K562 (cell line): Measurements from ENCODE around the gene NDUFS6. TPM values are rescaled to one million over a fixed set of nuclear protein-coding genes. Genes with fewer than 3 reads are reported as not detected.
A peak's percentile ranks its signal among the peaks of the same experiment; 100 is the strongest.

Source experiments
- ELF4 ChIP-seq: fragments of 450-650 bp; formaldehyde crosslinking; IDR thresholded peaks from 2 replicates; pipeline ENCODE4 v1.4.0; 2022; ENCODE audit warnings: missing genetic modification characterization
- GABPA ChIP-seq: fragments of 200-800 bp; sonication (Bioruptor generic); conservative IDR thresholded peaks from 2 replicates; pipeline ENCODE4 v1.6.1; 2016; ENCODE audit warnings: low read depth, missing genetic modification characterization, missing compliant biosample characterization
- HIVEP1 ChIP-seq: fragments of 250-450 bp; sonication (Bioruptor Pico); IDR thresholded peaks from 2 replicates; pipeline ENCODE4 v1.4.0; 2020; ENCODE audit warnings: mild to moderate bottlenecking
- MYBL2 ChIP-seq, 2 experiments: fragments of 450-650 bp in 1 of 2; sonication (generic) in 1 of 2; formaldehyde crosslinking in 1 of 2; IDR thresholded peaks; 2 replicates each; pipeline versions ENCODE4 v1.6.1 to v1.8.1; 2017 to 2022; ENCODE audit warnings: borderline replicate concordance in 1 of 2, inconsistent platforms in 1 of 2, low read depth in 1 of 2, mild to moderate bottlenecking in 1 of 2, missing genetic modification reagents in 1 of 2, moderate library complexity in 1 of 2
- MYNN ChIP-seq, 2 experiments: sonication (generic); formaldehyde crosslinking in 1 of 2; IDR thresholded peaks; 2 replicates each; pipeline versions ENCODE4 v1.5.0 to v1.6.1; 2016 to 2020; ENCODE audit warnings: antibody characterized with exemption in 1 of 2, missing genetic modification reagents in 1 of 2
- PHF21A ChIP-seq: fragments of 450-650 bp; IDR thresholded peaks from 2 replicates; pipeline ENCODE4 v1.6.1; 2017; ENCODE audit warnings: low read depth, borderline replicate concordance
- SIX5 ChIP-seq, 2 experiments: IDR thresholded peaks; 2 replicates each; pipeline ENCODE4 v1.6.1; 2011; ENCODE audit warnings: low read length in 2 of 2, borderline replicate concordance in 1 of 2, low read depth in 1 of 2, mild to moderate bottlenecking in 1 of 2, moderate library complexity in 1 of 2; ENCODE audit not compliant: insufficient read depth in 1 of 2
- SMAD3 ChIP-seq: fragments of 450-650 bp; formaldehyde crosslinking; conservative IDR thresholded peaks from 2 replicates; pipeline ENCODE4 v1.4.0; 2020; ENCODE audit warnings: mild to moderate bottlenecking
- TCF3 ChIP-seq: sonication (generic); formaldehyde crosslinking; IDR thresholded peaks from 2 replicates; pipeline ENCODE4 v1.4.0; 2020; ENCODE audit warnings: mild to moderate bottlenecking, missing genetic modification reagents
- U2AF2 ChIP-seq: fragments of 200-400 bp; formaldehyde crosslinking; optimal IDR thresholded peaks from 2 replicates; pipeline ENCODE3; 2017; ENCODE audit warnings: low read depth, mild to moderate bottlenecking, low read length
- YY1 ChIP-seq, 3 experiments: IDR thresholded peaks; 2 replicates each; pipeline ENCODE4 v1.6.1; 2011; ENCODE audit warnings: low read length in 2 of 3, mild to moderate bottlenecking in 2 of 3, moderate library complexity in 2 of 3, borderline replicate concordance in 1 of 3, control low read depth in 1 of 3, low read depth in 1 of 3; ENCODE audit not compliant: insufficient read depth in 3 of 3, insufficient replicate concordance in 2 of 3, control insufficient read depth in 1 of 3, insufficient read length in 1 of 3; ENCODE audit errors: extremely low read depth in 1 of 3
- ZNF23 ChIP-seq: fragments of 250-450 bp; sonication (Bioruptor Pico); IDR thresholded peaks from 2 replicates; pipeline ENCODE4 v1.4.0; 2020; ENCODE audit warnings: mild to moderate bottlenecking
- ZNF316 ChIP-seq: fragments of 450-650 bp; IDR thresholded peaks from 2 replicates; pipeline ENCODE4 v1.6.1; 2016
- polyA plus RNA-seq, 8 experiments: library from polyadenylated mRNA; depleted of rRNA in 4 of 8; stranded (reverse) in 5 of 8; unstranded in 3 of 8; fragments of >200 nt; fragmentation: Nextera tagmentation in 2 of 8; fragmentation: Illumina TruSeq in 1 of 8; extraction: Ambion mirVana in 2 of 8; extraction: Trizol in 1 of 8; gene quantifications; 2 replicates each; pipeline versions ENCODE4 v1.2.1 to v1.2.3, GENCODE V29; 2011 to 2014; ENCODE audit warnings: inconsistent platforms in 1 of 8, missing spikeins in 1 of 8
- total RNA-seq, 7 experiments: library from RNA; depleted of rRNA in 6 of 7; stranded (reverse); fragments of >200 nt in 6 of 7; fragmentation: Illumina TruSeq in 2 of 7; extraction: Trizol in 2 of 7; gene quantifications; 2 replicates each; pipeline versions ENCODE4 v1.2.1 to v1.2.3, GENCODE V29; 2011 to 2021; ENCODE audit warnings: low replicate concordance in 1 of 7
- TF ChIP-seq, protein P1 (sequence below): fragments of 250-450 bp; sonication (Bioruptor Pico); IDR thresholded peaks from 2 replicates; pipeline ENCODE4 v1.4.0; 2020; ENCODE audit warnings: mild to moderate bottlenecking, moderate library complexity
- TF ChIP-seq, protein P2 (sequence below): sonication (generic); formaldehyde crosslinking; IDR thresholded peaks from 2 replicates; pipeline ENCODE4 v1.8.1; 2022; ENCODE audit warnings: missing genetic modification reagents
- TF ChIP-seq, protein P3 (sequence below): fragments of 450-650 bp; IDR thresholded peaks from 2 replicates; pipeline ENCODE4 v1.6.1; 2018; ENCODE audit warnings: mild to moderate bottlenecking, low read depth; ENCODE audit not compliant: partially characterized antibody
- TF ChIP-seq, protein P4 (sequence below): IDR thresholded peaks from 2 replicates; pipeline ENCODE4 v1.6.1; 2012; ENCODE audit warnings: low read depth, low read length, improper control_type of control experiment, borderline replicate concordance

The NDUFS6 gene
- total and polyA plus RNA-seq, 9 of the 15 experiments (the other 6 are each of a cell fraction or from before 2014, with no cell fraction given) = 36.1 to 291 (median 77.0) TPM

DNA sequence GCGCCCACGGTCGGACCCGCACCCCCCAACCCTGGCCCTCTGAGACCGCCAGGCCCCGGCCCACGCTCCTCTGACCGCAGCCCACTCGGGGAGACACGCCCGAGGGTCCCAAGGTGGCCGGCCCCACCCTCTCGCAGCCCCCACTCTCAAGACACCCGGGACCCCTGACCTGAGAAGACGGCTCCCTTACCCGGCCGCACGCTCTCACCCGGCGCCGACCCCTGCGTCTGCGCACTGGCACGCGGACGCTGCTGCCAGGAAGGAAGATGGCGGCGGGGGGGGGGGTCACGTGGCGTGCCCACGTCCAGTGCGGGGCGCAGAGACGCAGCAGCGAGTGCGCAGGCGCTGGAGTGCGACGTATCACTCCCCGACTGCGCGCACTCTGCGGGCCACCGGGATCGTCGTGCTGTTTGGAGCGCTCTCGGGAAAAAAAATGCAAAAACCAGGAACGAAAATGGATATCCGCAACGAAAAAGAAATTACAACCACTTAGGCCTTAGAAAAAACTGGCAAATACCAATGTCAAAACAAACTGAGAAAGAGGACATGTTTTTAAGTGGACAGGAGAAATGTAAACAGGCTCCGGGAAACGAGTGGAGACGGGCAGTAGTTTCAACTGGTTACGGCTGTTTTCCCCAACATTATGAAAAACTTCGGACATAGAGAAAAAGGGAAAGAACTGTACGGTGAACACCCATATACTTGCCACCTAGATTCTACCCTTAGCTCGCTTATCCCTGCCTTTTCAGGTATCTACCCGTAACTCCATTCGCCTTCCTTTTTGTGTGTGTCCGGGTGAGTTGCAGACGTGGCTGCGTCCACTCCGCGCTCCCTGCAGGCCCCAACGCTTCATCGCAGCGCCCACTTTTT lies 1.4 kb upstream of the NDUFS6 start, which contains the start of gene MRPL36 (continued):
- TF ChIP-seq, protein P1, sequence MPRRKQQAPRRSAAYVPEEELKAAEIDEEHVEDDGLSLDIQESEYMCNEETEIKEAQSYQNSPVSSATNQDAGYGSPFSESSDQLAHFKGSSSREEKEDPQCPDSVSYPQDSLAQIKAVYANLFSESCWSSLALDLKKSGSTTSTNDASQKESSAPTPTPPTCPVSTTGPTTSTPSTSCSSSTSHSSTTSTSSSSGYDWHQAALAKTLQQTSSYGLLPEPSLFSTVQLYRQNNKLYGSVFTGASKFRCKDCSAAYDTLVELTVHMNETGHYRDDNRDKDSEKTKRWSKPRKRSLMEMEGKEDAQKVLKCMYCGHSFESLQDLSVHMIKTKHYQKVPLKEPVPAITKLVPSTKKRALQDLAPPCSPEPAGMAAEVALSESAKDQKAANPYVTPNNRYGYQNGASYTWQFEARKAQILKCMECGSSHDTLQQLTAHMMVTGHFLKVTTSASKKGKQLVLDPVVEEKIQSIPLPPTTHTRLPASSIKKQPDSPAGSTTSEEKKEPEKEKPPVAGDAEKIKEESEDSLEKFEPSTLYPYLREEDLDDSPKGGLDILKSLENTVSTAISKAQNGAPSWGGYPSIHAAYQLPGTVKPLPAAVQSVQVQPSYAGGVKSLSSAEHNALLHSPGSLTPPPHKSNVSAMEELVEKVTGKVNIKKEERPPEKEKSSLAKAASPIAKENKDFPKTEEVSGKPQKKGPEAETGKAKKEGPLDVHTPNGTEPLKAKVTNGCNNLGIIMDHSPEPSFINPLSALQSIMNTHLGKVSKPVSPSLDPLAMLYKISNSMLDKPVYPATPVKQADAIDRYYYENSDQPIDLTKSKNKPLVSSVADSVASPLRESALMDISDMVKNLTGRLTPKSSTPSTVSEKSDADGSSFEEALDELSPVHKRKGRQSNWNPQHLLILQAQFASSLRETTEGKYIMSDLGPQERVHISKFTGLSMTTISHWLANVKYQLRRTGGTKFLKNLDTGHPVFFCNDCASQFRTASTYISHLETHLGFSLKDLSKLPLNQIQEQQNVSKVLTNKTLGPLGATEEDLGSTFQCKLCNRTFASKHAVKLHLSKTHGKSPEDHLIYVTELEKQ (CRISPR knock-in tag) = no peak
- TF ChIP-seq, protein P2, sequence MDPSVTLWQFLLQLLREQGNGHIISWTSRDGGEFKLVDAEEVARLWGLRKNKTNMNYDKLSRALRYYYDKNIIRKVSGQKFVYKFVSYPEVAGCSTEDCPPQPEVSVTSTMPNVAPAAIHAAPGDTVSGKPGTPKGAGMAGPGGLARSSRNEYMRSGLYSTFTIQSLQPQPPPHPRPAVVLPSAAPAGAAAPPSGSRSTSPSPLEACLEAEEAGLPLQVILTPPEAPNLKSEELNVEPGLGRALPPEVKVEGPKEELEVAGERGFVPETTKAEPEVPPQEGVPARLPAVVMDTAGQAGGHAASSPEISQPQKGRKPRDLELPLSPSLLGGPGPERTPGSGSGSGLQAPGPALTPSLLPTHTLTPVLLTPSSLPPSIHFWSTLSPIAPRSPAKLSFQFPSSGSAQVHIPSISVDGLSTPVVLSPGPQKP (CRISPR knock-in tag) = no peak
- peak; percentile 97 to 98 (median 98) for TF ChIP-seq YY1 (IDR thresholded peaks at IDR 0.05; ENCODE audit: borderline replicate concordance in 1 of 3, control insufficient read depth in 1 of 3, extremely low read depth in 1 of 3, insufficient read depth in 3 of 3, insufficient read length in 1 of 3, insufficient replicate concordance in 2 of 3, low read depth in 1 of 3, low read length in 2 of 3)
- peak; percentile 97 for TF ChIP-seq ZNF316
- TF ChIP-seq, protein P3, sequence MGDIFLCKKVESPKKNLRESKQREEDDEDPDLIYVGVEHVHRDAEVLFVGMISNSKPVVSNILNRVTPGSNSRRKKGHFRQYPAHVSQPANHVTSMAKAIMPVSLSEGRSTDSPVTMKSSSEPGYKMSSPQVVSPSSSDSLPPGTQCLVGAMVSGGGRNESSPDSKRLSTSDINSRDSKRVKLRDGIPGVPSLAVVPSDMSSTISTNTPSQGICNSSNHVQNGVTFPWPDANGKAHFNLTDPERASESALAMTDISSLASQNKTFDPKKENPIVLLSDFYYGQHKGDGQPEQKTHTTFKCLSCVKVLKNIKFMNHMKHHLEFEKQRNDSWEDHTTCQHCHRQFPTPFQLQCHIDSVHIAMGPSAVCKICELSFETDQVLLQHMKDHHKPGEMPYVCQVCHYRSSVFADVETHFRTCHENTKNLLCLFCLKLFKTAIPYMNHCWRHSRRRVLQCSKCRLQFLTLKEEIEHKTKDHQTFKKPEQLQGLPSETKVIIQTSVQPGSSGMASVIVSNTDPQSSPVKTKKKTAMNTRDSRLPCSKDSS = no peak
- no peak for TF ChIP-seq U2AF2
- no peak for TF ChIP-seq MYNN (IDR thresholded peaks at IDR 0.05)
- no peak for TF ChIP-seq MYNN (CRISPR knock-in tag; IDR thresholded peaks at IDR 0.05)
- no peak for TF ChIP-seq GABPA (tag)
- no peak for TF ChIP-seq HIVEP1
- TF ChIP-seq ZNF23 = no peak
- peak; percentile 17 to 53; a peak in 2 of 4 replicates for TF ChIP-seq SIX5 (IDR thresholded peaks at IDR 0.05; ENCODE audit: borderline replicate concordance in 1 of 2, insufficient read depth in 1 of 2, low read depth in 1 of 2, low read length in 2 of 2)
- TF ChIP-seq MYBL2 (IDR thresholded peaks at IDR 0.05; ENCODE audit: low read depth) = no peak; the same call in 1 of the 2 replicates
- TF ChIP-seq MYBL2 (CRISPR knock-in tag; IDR thresholded peaks at IDR 0.05; ENCODE audit: borderline replicate concordance) = no peak
- no peak for TF ChIP-seq ELF4 (CRISPR knock-in tag)
- no peak for TF ChIP-seq PHF21A
- no peak for TF ChIP-seq SMAD3 (CRISPR knock-in tag)
- TF ChIP-seq, protein P4, sequence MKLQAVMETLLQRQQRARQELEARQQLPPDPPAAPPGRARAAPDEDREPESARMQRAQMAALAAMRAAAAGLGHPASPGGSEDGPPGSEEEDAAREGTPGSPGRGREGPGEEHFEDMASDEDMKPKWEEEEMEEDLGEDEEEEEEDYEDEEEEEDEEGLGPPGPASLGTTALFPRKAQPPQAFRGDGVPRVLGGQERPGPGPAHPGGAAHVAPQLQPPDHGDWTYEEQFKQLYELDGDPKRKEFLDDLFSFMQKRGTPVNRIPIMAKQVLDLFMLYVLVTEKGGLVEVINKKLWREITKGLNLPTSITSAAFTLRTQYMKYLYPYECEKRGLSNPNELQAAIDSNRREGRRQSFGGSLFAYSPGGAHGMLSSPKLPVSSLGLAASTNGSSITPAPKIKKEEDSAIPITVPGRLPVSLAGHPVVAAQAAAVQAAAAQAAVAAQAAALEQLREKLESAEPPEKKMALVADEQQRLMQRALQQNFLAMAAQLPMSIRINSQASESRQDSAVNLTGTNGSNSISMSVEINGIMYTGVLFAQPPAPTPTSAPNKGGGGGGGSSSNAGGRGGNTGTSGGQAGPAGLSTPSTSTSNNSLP = no peak
- TF ChIP-seq TCF3 = 0 out of 2 replicates have a peak, but pooled peaks have one; percentile 23
